Endothelial cell of umbilical vein (primary cell): ENCODE measurements around the gene HP. TPM values are rescaled to one million over a fixed set of nuclear protein-coding genes. Genes with fewer than 3 reads are reported as not detected.
"Not testable (repeated sequence)": the region's sequence is repeated elsewhere in the genome, so short reads cannot be mapped to it uniquely, and the experiment has no call there.

Source experiments
- BruUV-seq: library from RNA; stranded (reverse); fragments of 400-500 nt; replicated peaks from 2 replicates; lab custom pipeline; 2021; lab: Mats Ljungman, UMichigan
- CTCF ChIA-PET: fragments of 300-600, 350-600 bp; sonication (Branson Sonifier 250); formaldehyde crosslinking; loops from one replicate; lab custom pipeline; 2021; ENCODE audit warnings: antibody characterized with exemption, inconsistent platforms; lab: Charles Lee
- POLR2A ChIA-PET: fragments of 300-600, 350-600 bp; sonication (Branson Sonifier 250); formaldehyde crosslinking; loops from one replicate; lab custom pipeline; 2021; ENCODE audit warnings: antibody characterized with exemption, inconsistent platforms; lab: Charles Lee
- DNase-seq: peaks from one replicate; pipeline ENCODE4 v3.0.0-alpha.2; 2011; ENCODE audit warnings: low read depth, low spot score
- FAIRE-seq: peaks from 2 replicates; lab custom pipeline; 2011; peaks lifted over from hg19 to GRCh38; lab: Jason Lieb, UNC
- H2AFZ ChIP-seq: 2 replicates; pipeline ENCODE4 v1.6.0; 2012; ENCODE audit warnings: low read depth, low read length, control low read depth, inconsistent platforms
- H3K27ac ChIP-seq: 2 replicates; pipeline ENCODE4 v1.5.1; 2011; ENCODE audit warnings: low read depth, mild to moderate bottlenecking, control low read depth, low read length, moderate library complexity; ENCODE audit not compliant: insufficient read depth
- H3K27me3 ChIP-seq, 2 experiments: 2 replicates each; pipeline versions ENCODE4 v1.6.0 to v1.6.1; 2011; ENCODE audit warnings: low read length in 2 of 2, mixed read lengths in 1 of 2; ENCODE audit not compliant: control insufficient read depth in 2 of 2, insufficient read depth in 2 of 2
- H3K36me3 ChIP-seq, 2 experiments: 2 replicates in 1 of 2; 3 replicates in 1 of 2; pipeline ENCODE4 v1.5.1; 2011; ENCODE audit warnings: low read length in 2 of 2, mild to moderate bottlenecking in 1 of 2, moderate library complexity in 1 of 2; ENCODE audit not compliant: control insufficient read depth in 2 of 2, insufficient read depth in 2 of 2; ENCODE audit errors: extremely low read depth in 1 of 2
- H3K4me1 ChIP-seq: 3 replicates; pipeline ENCODE4 v1.5.1; 2011; ENCODE audit warnings: mild to moderate bottlenecking, low read length; ENCODE audit not compliant: control insufficient read depth, insufficient read depth; ENCODE audit errors: extremely low read depth
- H3K4me2 ChIP-seq: 2 replicates; pipeline ENCODE4 v1.6.1; 2011; ENCODE audit warnings: low read length, control low read depth, mixed read lengths; ENCODE audit not compliant: insufficient read depth
- H3K4me3 ChIP-seq, 3 experiments: fragments of 200-600 bp in 1 of 3; sonication (generic), shearing (Covaris generic) in 1 of 3; replicated peaks in 1 of 3; 2 replicates each; pipeline ENCODE4 v1.5.1; 2011 to 2016; ENCODE audit warnings: control low read depth in 3 of 3, low read length in 3 of 3, mild to moderate bottlenecking in 2 of 3, inconsistent platforms in 1 of 3, low read depth in 1 of 3, moderate library complexity in 1 of 3; ENCODE audit not compliant: insufficient read depth in 1 of 3
- H3K79me2 ChIP-seq: 2 replicates; pipeline ENCODE4 v1.6.0; 2012; ENCODE audit warnings: low read length, inconsistent platforms; ENCODE audit not compliant: control insufficient read depth, insufficient read depth
- H3K9ac ChIP-seq: replicated peaks from 2 replicates; pipeline ENCODE3; 2011; ENCODE audit warnings: low read length, control low read depth; ENCODE audit not compliant: insufficient read depth; ENCODE audit errors: extremely low read depth
- H3K9me1 ChIP-seq: replicated peaks from 3 replicates; pipeline ENCODE4 v1.6.0; 2011; ENCODE audit warnings: mild to moderate bottlenecking, low read length; ENCODE audit not compliant: control insufficient read depth, insufficient read depth; ENCODE audit errors: extremely low read depth
- H3K9me3 ChIP-seq: replicated peaks from 2 replicates; pipeline ENCODE4 v1.5.1; 2012; ENCODE audit warnings: low read length, inconsistent platforms; ENCODE audit not compliant: control insufficient read depth, insufficient read depth
- H4K20me1 ChIP-seq: replicated peaks from 2 replicates; pipeline ENCODE3; 2011; ENCODE audit warnings: mild to moderate bottlenecking, low read length; ENCODE audit not compliant: control insufficient read depth, insufficient read depth; ENCODE audit errors: extremely low read depth
- EZH2 ChIP-seq: IDR thresholded peaks from 2 replicates; pipeline ENCODE4 v1.6.1; 2012; ENCODE audit warnings: borderline replicate concordance, low read depth, mild to moderate bottlenecking, moderate library complexity, low read length, inconsistent platforms; ENCODE audit not compliant: severe bottlenecking
- FOS ChIP-seq: IDR thresholded peaks from 2 replicates; pipeline ENCODE4 v1.6.1; 2011; ENCODE audit warnings: mild to moderate bottlenecking, low read length, moderate library complexity, borderline replicate concordance; ENCODE audit not compliant: insufficient read depth
- GATA2 ChIP-seq: IDR thresholded peaks from 2 replicates; pipeline ENCODE4 v1.7.0; 2011; ENCODE audit warnings: low read depth, mild to moderate bottlenecking, moderate library complexity, mixed read lengths, low read length; ENCODE audit not compliant: insufficient read length, insufficient read depth
- JUN ChIP-seq: IDR thresholded peaks from 2 replicates; pipeline ENCODE4 v1.6.1; 2011; ENCODE audit warnings: borderline replicate concordance, low read depth; ENCODE audit not compliant: insufficient read length, insufficient read depth
- MYC ChIP-seq: IDR thresholded peaks from one replicate; pipeline ENCODE4 v1.6.1; 2011; ENCODE audit warnings: mild to moderate bottlenecking, low read depth, low read length
- POLR2A ChIP-seq: IDR thresholded peaks from 2 replicates; pipeline ENCODE4 v1.6.1; 2012; ENCODE audit warnings: low read depth, mild to moderate bottlenecking, control low read depth, low read length
- POLR2AphosphoS5 ChIP-seq: IDR thresholded peaks from 2 replicates; pipeline ENCODE4 v1.6.1; 2012; ENCODE audit warnings: low read depth, mild to moderate bottlenecking, control low read depth, low read length, moderate library complexity; ENCODE audit not compliant: insufficient read depth
- dilution Hi-C: fragments of 300-500 bp; cut with MboI; formaldehyde crosslinking; loops from one replicate; pipeline ENCODE4 v1.15.0; 2019; ENCODE audit warnings: low sequenced_read_pairs; ENCODE audit not compliant: extremely low pct_ligation_motif_present
- intact Hi-C: fragments of 100-400 bp; cut with micrococcal nuclease; formaldehyde crosslinking; loops from one replicate; pipeline ENCODE4 v1.10.0; 2022
- polyA plus RNA-seq, 4 experiments: library from polyadenylated mRNA; depleted of rRNA in 3 of 4; stranded (reverse) in 3 of 4; unstranded in 1 of 4; fragments of >200 nt; gene quantifications; 2 replicates each; pipeline versions ENCODE4 v1.2.1 to v1.2.3, GENCODE V29; 2011 to 2012; ENCODE audit warnings: missing spikeins in 1 of 4
- total RNA-seq: library from RNA; stranded (reverse); gene quantifications from 2 replicates; pipeline ENCODE4 v1.2.3, GENCODE V29; 2021
- TF ChIP-seq, protein P1 (sequence below): IDR thresholded peaks from 2 replicates; pipeline ENCODE4 v1.6.1; 2011; ENCODE audit not compliant: insufficient read depth, insufficient read length
- TF ChIP-seq, protein P2 (sequence below), 2 donors: IDR thresholded peaks; 1 replicate in 1 of 2; 2 replicates in 1 of 2; pipeline ENCODE4 v1.5.1; 2011; ENCODE audit warnings: low read length in 2 of 2, mild to moderate bottlenecking in 2 of 2, moderate library complexity in 2 of 2, control low read depth in 1 of 2, inconsistent platforms in 1 of 2, low read depth in 1 of 2; ENCODE audit not compliant: insufficient read depth in 1 of 2; ENCODE audit errors: extremely low read depth in 1 of 2

The HP gene
- total and polyA plus RNA-seq, 2 donors (not counting 3 experiments of a cell fraction or from before 2014, with no cell fraction given) = not detected

DNA sequence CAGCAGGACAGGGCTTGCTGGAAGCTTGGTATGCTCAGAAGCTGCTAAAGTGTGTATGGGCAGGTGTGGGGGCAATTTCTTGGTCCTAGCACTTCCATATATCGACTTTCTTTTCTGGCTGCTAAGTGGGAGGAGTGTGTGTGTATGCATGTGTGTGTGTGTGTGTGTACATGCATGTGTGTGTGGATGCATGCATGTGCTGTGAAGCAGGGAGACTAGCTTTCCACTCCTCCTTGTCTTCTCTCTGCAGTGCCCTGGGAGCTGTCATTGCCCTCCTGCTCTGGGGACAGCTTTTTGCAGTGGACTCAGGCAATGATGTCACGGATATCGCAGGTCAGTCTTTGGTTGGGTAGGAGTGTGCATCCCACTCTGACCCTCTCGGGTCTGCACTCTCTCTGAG is 1.6 kb downstream of the HP start:
- Histone ChIP-seq H2AFZ (no peak overlapping the region), H3K27ac (no peak overlapping the region), H3K36me3 (no peaks in the 10 kb centered on the region), H3K4me2 (no peak overlapping the region), H4K20me1 (no peaks in the 10 kb centered on the region), H3K4me3 (no peak overlapping the region), H3K79me2 (no peaks in the 10 kb centered on the region), H3K4me1 (no peaks in the 10 kb centered on the region), H3K9ac (no peak overlapping the region), H3K9me3 (no peaks in the 10 kb centered on the region), H3K9me1 (no peaks in the 10 kb centered on the region), H3K27me3 (no peaks in the 10 kb centered on the region)
- dilution Hi-C loops (no loop called here), intact Hi-C loops (no loop called here)
- ChIA-PET CTCF (no interaction called here), POLR2A (no interaction called here)
- no peak for DNase-seq
- TF ChIP-seq POLR2AphosphoS5 = no peak
- TF ChIP-seq JUN = no peak
- TF ChIP-seq POLR2A = no peak
- TF ChIP-seq, protein P1, sequence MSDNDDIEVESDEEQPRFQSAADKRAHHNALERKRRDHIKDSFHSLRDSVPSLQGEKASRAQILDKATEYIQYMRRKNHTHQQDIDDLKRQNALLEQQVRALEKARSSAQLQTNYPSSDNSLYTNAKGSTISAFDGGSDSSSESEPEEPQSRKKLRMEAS = no peak
- no peak for TF ChIP-seq FOS
- no peak for TF ChIP-seq EZH2
- TF ChIP-seq, protein P2, sequence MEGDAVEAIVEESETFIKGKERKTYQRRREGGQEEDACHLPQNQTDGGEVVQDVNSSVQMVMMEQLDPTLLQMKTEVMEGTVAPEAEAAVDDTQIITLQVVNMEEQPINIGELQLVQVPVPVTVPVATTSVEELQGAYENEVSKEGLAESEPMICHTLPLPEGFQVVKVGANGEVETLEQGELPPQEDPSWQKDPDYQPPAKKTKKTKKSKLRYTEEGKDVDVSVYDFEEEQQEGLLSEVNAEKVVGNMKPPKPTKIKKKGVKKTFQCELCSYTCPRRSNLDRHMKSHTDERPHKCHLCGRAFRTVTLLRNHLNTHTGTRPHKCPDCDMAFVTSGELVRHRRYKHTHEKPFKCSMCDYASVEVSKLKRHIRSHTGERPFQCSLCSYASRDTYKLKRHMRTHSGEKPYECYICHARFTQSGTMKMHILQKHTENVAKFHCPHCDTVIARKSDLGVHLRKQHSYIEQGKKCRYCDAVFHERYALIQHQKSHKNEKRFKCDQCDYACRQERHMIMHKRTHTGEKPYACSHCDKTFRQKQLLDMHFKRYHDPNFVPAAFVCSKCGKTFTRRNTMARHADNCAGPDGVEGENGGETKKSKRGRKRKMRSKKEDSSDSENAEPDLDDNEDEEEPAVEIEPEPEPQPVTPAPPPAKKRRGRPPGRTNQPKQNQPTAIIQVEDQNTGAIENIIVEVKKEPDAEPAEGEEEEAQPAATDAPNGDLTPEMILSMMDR (IDR thresholded peaks at IDR 0.05; ENCODE audit: extremely low read depth in 1 of 2, insufficient read depth in 1 of 2, low read depth in 1 of 2, low read length in 2 of 2) = no peak
- TF ChIP-seq GATA2 = no peak
- TF ChIP-seq MYC = no peak
- no peak for FAIRE-seq
- BruUV-seq = no TSS peak

DNA sequence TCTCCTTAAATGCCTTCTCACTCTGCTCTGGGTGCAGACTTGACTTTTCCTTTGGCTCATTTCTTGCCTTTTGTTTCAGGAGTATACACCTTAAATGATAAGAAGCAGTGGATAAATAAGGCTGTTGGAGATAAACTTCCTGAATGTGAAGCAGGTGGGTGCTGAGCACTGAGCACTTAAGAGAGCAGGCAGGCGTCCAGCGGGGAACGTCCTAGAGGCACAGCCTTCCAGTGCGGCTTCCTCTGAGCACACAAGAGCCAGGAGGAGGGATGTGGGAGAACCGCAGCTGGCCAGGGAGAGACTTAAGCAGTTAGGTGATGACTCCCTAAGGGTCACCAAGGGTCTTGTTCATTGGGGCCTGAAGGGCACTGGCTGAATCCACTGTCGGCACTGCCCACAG is 3.0 kb downstream of the HP start:
- H3K9ac ChIP-seq, intact Hi-C loops, BruUV-seq, H3K9me3 ChIP-seq, H3K36me3 ChIP-seq, H2AFZ ChIP-seq, H3K27ac ChIP-seq, H4K20me1 ChIP-seq, H3K9me1 ChIP-seq, H3K79me2 ChIP-seq, H3K27me3 ChIP-seq, DNase-seq, POLR2A ChIA-PET, FAIRE-seq, H3K4me2 ChIP-seq, H3K4me3 ChIP-seq, H3K4me1 ChIP-seq, CTCF ChIA-PET, dilution Hi-C loops: not testable (repeated sequence)

DNA sequence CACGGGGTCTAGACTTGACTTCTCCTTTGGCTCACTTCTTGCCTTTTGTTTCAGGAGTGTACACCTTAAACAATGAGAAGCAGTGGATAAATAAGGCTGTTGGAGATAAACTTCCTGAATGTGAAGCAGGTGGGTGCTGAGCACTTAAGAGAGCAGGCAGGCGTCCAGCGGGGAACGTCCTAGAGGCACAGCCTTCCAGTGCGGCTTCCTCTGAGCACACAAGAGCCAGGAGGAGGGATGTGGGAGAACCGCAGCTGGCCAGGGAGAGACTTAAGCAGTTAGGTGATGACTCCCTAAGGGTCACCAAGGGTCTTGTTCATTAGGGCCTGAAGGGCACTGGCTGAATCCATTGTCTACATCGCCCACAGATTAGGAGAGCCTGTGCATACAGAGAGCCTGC is 4.8 kb downstream of the HP start:
- BruUV-seq, CTCF ChIA-PET, dilution Hi-C loops, H3K4me3 ChIP-seq, H3K9me3 ChIP-seq, H2AFZ ChIP-seq, FAIRE-seq, H3K4me1 ChIP-seq, H3K27ac ChIP-seq, H3K36me3 ChIP-seq, H3K9ac ChIP-seq, POLR2A ChIA-PET, H3K9me1 ChIP-seq, H3K79me2 ChIP-seq, H3K27me3 ChIP-seq, H3K4me2 ChIP-seq, H4K20me1 ChIP-seq, intact Hi-C loops, DNase-seq: not testable (repeated sequence)
